ENCODE results near the gene PDGFB.

GRCh38 chr22:39238966-39239505, 5.7 kb downstream of the PDGFB start:
- no peak for TF ChIP-seq EZH2 (IDR thresholded peaks at IDR 0.05; ENCODE audit: insufficient read depth, low read length)
- no peak for TF ChIP-seq CTCF (IDR thresholded peaks at IDR 0.05; ENCODE audit: insufficient read depth, low read depth, low read length)
